Cardiac muscle cell (in vitro differentiated cells and primary cell): ENCODE measurements around the gene NLRC5. TPM values are rescaled to one million over a fixed set of nuclear protein-coding genes. Genes with fewer than 3 reads are reported as not detected.
"Not testable (repeated sequence)": the region's sequence is repeated elsewhere in the genome, so short reads cannot be mapped to it uniquely, and the experiment has no call there.

Source experiments
- DNase-seq, 2 donors: peaks; one replicate each; pipeline versions ENCODE4 v3.0.0 to v3.0.0-alpha.2; 2010 to 2017; ENCODE audit warnings: low read depth in 1 of 2, low spot score in 1 of 2
- H3K27ac ChIP-seq: fragments of 200-600 bp; sonication (generic); 2 replicates; pipeline ENCODE4 v1.5.1; 2016
- H3K27me3 ChIP-seq: fragments of 200-600 bp; sonication (generic); 2 replicates; pipeline ENCODE4 v1.6.0; 2016; ENCODE audit warnings: control low read depth
- H3K36me3 ChIP-seq: fragments of 200-600 bp; sonication (generic); 2 replicates; pipeline ENCODE4 v1.5.1; 2016; ENCODE audit warnings: control low read depth
- H3K4me1 ChIP-seq: fragments of 200-600 bp; sonication (generic); 2 replicates; pipeline ENCODE4 v1.8.1; 2017; ENCODE audit warnings: low read depth, mild to moderate bottlenecking, mixed run types
- H3K4me3 ChIP-seq: fragments of 200-600 bp; sonication (generic); 2 replicates; pipeline ENCODE4 v1.5.1; 2016; ENCODE audit warnings: mild to moderate bottlenecking
- H3K9me3 ChIP-seq: fragments of 200-600 bp; sonication (generic); 2 replicates; pipeline ENCODE4 v1.5.1; 2017; ENCODE audit warnings: low read depth, mild to moderate bottlenecking, control low read depth
- polyA plus RNA-seq: library from polyadenylated mRNA; unstranded; fragments of >200 nt; fragmentation: Nextera tagmentation; extraction: Ambion mirVana; gene quantifications from 2 replicates; pipeline ENCODE4 v1.2.1, GENCODE V29; 2016
- total RNA-seq: library from RNA; depleted of rRNA; stranded (reverse); fragments of >200 nt; gene quantifications from 2 replicates; pipeline ENCODE4 v1.2.3, GENCODE V29; 2016
- TF ChIP-seq, protein P1 (sequence below): IDR thresholded peaks from 2 replicates; pipeline ENCODE4 v1.5.1; 2012; ENCODE audit warnings: low read depth, mild to moderate bottlenecking, low read length

Gene NLRC5
- total and polyA plus RNA-seq, 2 experiments from 2014 or later, result not detected

GRCh38 chr16:57069053-57069452 is 79.7 kb downstream of the NLRC5 start:
- no peak for DNase-seq
- H3K27ac ChIP-seq, result no peak overlapping the region
- TF ChIP-seq, protein P1, sequence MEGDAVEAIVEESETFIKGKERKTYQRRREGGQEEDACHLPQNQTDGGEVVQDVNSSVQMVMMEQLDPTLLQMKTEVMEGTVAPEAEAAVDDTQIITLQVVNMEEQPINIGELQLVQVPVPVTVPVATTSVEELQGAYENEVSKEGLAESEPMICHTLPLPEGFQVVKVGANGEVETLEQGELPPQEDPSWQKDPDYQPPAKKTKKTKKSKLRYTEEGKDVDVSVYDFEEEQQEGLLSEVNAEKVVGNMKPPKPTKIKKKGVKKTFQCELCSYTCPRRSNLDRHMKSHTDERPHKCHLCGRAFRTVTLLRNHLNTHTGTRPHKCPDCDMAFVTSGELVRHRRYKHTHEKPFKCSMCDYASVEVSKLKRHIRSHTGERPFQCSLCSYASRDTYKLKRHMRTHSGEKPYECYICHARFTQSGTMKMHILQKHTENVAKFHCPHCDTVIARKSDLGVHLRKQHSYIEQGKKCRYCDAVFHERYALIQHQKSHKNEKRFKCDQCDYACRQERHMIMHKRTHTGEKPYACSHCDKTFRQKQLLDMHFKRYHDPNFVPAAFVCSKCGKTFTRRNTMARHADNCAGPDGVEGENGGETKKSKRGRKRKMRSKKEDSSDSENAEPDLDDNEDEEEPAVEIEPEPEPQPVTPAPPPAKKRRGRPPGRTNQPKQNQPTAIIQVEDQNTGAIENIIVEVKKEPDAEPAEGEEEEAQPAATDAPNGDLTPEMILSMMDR, result no peak
- no peaks in the 10 kb centered on the region for H3K36me3 ChIP-seq
- no peaks in the 10 kb centered on the region for H3K9me3 ChIP-seq
- no peak overlapping the region for H3K4me3 ChIP-seq
- H3K4me1 ChIP-seq, result no peaks in the 10 kb centered on the region
- H3K27me3 ChIP-seq, result no peaks in the 10 kb centered on the region

- Histone ChIP-seq H3K9me3 (no peaks in the 10 kb centered on the region), H3K4me1 (no peaks in the 10 kb centered on the region), H3K27ac (no peak overlapping the region), H3K4me3 (no peak overlapping the region), H3K36me3 (no peaks in the 10 kb centered on the region), H3K27me3 (no peaks in the 10 kb centered on the region)
- TF ChIP-seq, protein P1, result no peak
- DNase-seq, result no peak
Measured at GRCh38 chr16:57069635-57070370, 80.4 kb downstream of the NLRC5 start.

DNA sequence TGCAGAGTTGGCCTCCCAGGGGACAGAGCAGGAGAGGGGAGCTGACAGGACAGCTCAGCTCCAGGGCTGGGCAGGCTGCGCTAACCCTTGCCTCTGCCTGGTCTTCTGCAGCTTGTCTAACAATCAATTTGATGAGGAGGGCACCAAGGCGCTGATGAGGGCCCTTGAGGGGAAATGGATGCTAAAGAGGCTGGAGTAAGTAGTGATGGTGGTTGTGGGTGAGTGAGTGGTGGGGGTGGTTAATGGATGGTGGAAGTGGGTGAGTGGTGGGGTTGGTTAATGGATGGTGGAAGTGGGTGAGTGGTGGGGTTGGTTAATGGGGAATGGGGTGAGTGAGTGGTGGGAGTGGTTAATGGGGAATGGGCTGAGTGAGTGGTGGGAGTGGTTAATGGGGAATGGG is 81.1 kb downstream of the NLRC5 start:
- no peak for DNase-seq
- H3K4me1 ChIP-seq, result no peaks in the 10 kb centered on the region
- H3K27ac ChIP-seq, result no peak overlapping the region
- H3K9me3 ChIP-seq, result no peaks in the 10 kb centered on the region
- no peaks in the 10 kb centered on the region for H3K27me3 ChIP-seq
- no peaks in the 10 kb centered on the region for H3K36me3 ChIP-seq
- H3K4me3 ChIP-seq, result no peak overlapping the region
- TF ChIP-seq, protein P1, result no peak

DNA sequence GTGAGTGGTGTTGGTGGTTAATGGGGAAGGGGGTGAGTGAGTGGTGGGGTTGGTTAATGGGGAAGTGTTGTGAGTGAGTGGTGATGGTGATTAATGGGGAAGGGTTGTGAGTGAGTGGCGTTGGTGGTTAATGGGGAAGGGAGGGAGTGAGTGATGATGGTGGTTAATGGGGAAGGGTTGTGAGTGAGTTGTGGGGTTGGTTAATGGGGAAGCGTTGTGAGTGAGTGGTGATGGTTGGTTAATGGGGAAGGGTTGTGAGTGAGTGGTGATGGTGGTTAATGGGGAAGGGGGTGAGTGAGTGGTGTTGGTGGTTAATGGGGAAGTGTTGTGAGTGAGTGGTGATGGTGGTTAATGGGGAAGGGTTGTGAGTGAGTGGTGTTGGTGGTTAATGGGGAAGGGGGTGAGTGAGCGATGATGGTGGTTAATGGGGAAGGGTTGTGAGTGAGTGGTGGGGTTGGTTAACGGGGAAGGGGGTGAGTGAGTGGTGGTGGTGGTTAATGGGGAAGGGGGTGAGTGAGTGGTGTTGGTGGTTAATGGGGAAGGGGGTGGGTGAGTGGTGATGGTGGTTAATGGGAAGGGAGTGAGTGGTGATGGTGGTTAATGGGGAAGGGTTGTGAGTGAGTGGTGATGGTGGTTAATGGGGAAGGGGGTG is 81.8 kb downstream of the NLRC5 start:
- H3K4me3 ChIP-seq, DNase-seq, H3K27me3 ChIP-seq, H3K9me3 ChIP-seq, H3K36me3 ChIP-seq, H3K4me1 ChIP-seq, H3K27ac ChIP-seq: not testable (repeated sequence)

DNA sequence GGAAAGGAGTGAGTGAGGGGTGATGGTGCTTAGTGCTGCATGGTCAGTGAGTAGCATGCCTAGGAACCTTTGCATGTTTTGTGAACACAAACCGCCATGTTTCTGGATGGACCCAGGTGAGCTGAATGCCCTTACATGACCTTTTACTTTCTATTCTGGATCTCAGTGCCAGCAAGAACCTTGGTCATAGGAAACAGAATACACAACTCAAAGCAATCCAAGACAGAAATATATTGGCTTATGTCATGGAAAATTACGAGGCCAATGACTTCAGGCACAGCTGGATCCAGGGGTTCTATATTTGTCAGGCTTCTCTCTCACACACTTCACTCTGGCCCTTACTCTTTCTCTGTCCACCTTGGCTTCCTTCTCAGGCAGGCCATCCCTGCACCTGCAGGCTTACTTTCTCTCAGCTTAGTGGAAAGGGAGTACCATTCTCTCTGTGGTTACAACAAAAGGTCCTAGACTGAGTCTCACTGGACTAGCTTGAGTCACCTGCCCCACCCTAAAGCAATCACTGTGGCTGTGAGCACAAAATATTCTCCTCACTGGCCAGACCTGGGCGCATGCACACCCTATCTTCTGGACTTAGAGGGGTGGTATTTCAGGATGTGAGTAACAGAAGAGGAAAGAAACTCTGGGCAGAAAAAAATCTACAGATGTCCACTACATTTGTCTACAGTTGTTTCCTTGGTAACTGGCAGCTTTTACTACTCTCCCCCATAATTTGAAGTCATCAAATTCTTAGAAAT is 82.7 kb downstream of the NLRC5 start:
- TF ChIP-seq, protein P1, result no peak
- DNase-seq, result peak in 1 of 2 donors; percentile 39
- H3K4me1 ChIP-seq, result no peaks in the 10 kb centered on the region
- H3K36me3 ChIP-seq, result no peaks in the 10 kb centered on the region
- no peaks in the 10 kb centered on the region for H3K27me3 ChIP-seq
- no peak overlapping the region for H3K4me3 ChIP-seq
- H3K27ac ChIP-seq, result no peak overlapping the region
- H3K9me3 ChIP-seq, result no peaks in the 10 kb centered on the region
